ENCODE results near the gene GNRH2. TPM values are rescaled to one million over a fixed set of nuclear protein-coding genes. Genes with fewer than 3 reads are reported as not detected.
"Not testable (repeated sequence)": the region's sequence is repeated elsewhere in the genome, so short reads cannot be mapped to it uniquely, and the experiment has no call there.

GNRH2 gene
- polyA plus RNA-seq, 1 donor = 0.19 TPM

DNA sequence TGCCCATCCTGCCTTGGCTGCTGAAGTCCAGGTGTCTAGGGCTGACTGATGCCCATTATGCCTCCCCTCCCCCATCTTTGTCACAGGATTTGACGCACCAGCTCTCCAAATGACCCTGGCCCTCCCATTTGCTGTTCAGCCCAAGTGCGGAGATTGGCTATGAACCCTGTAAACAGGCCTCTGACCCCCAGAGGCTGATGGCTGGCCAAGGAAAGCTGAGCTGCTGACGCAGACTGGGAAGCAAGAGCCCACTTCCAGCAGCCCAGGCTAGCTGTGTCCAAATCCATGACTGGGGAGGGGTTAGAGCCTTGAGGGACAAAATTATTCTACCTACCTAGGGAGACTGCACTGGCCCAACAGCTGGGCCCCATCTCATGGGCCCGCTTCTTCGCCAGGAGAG, 797 bp upstream of the GNRH2 start:
- DNase-seq (ENCODE audit: low read depth) = peak; percentile 45

DNA sequence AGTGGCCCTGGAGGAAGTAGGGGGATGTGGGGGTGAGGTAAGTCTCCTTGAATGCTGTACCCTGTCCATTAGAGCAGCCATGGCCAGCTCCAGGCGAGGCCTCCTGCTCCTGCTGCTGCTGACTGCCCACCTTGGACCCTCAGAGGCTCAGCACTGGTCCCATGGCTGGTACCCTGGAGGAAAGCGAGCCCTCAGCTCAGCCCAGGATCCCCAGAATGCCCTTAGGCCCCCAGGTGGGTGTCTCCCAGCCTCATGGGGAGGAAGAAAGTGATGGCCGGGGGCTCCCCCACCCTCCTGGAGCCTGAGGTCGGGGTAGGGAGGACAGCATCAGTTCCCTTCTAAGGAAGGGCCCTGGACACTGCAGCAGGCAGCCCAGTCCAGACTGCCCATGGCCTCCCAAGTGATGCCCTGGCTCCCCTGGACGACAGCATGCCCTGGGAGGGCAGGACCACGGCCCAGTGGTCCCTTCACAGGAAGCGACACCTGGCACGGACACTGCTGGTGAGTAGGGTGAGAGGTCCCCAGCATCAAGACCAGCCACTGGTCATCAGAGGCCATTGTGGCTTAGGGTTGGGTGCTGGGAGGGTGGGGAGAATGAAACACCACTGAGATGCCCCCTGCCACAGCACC, 1.0 kb downstream of the GNRH2 start:
- DNase-seq (ENCODE audit: low read depth) = no peak

GRCh38 chr20:3045042-3045815, 1.8 kb downstream of the GNRH2 start:
- DNase-seq (ENCODE audit: low read depth) = no peak

GRCh38 chr20:3045816-3046676, 2.6 kb downstream of the GNRH2 start, which contains the start of gene MRPS26:
Gene MRPS26 (plus strand): TSS chr20:3046052. CDS start chr20:3046069, 17 bp downstream.
- DNase-seq (ENCODE audit: low read depth) = peak; percentile 63

- no peak for DNase-seq (ENCODE audit: low read depth)
Observed at GRCh38 chr20:3046677-3047462, 3.4 kb downstream of the GNRH2 start.

DNA sequence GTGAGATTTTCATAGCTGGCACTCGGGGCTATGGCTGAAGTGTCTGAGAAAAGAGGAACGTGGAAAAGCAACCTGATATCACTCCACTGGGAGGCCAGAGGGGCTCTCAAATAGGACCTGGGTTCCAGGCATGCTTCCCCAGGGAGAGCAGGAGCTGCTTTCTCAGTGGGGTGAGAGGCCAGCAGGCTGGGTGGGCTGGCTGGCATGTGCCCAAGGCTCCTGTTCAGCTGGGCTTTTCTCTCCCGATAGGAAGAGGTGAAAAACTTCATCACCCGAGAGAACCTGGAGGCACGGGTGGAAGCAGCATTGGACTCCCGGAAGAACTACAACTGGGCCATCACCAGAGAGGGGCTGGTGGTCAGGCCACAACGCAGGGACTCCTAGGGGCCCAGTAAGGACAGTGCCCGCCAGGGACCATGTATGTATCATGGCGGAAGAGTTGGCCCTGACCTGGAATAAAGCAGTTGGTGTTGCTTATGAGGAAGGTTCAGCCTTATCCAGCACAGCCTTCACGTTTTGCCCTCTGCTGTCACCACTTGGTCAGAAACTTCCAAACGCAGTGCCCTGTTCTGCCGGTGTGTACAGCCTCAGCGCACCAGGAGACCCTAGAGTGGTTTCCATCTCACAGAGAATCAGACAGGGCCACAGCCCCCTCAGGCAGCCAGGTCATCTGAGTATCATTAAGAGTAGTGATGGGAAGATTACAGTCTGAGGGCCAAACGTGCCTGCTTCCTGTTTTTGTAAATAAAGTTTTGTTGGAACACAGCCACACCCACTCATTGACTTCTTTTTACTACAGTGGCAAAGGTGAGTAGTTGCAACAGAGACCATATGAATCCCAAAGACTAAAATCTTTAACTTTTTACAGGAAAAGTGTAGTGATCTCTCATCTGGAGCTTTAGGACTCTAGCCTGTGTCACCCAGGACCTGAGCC, 4.3 kb downstream of the GNRH2 start:
- no peak for DNase-seq (ENCODE audit: low read depth)

GRCh38 chr20:3051385-3052019, 8.1 kb downstream of the GNRH2 start:
- DNase-seq (ENCODE audit: low read depth) = no peak

- no peak for DNase-seq (ENCODE audit: low read depth)
Observed at GRCh38 chr20:3059489-3059888, 16.1 kb downstream of the GNRH2 start.

- DNase-seq (ENCODE audit: low read depth) = not testable (repeated sequence)
Observed at GRCh38 chr20:3064119-3064518, 20.7 kb downstream of the GNRH2 start.

DNA sequence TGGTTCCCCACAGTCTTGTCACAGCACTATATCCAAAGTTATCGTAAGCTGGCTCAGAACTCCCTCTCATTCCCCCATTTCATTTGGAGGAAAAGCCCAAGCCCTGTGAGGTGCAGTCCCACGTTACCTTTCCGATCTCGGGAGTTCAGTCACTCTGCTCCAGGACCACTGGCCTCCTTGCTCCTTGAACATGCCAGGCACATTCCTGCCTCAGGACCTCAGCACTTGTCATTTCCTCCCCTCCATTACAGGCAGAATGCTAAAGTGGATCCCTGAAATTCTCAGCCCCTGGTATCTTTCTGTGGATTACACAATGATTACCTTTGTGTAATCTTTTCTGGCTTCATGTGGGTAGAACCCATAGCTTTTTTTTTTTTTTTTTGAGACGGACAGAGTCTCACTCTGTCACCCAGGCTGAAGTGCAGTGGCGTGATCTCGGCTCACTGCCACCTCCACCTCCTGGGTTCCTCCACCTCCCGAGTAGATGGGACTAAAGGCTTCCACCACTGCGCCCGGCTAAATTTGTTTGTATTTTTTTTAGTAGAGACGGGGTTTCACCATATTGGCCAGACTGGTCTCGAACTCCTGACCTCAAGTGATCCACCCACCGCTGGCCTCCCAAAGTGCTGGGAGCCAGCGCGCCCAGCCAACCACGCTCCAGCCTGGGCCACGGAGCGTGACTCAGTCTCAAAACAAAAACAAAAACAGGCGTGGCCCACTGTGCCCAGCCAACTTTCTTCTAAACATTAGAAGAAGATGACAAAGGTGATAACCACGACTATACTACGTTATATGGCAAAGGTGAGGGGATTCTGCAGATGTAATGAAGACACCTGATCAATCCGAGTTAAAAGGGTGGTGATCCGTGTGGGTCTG, 24.0 kb downstream of the GNRH2 start:
- DNase-seq (ENCODE audit: low read depth) = no peak

DNA sequence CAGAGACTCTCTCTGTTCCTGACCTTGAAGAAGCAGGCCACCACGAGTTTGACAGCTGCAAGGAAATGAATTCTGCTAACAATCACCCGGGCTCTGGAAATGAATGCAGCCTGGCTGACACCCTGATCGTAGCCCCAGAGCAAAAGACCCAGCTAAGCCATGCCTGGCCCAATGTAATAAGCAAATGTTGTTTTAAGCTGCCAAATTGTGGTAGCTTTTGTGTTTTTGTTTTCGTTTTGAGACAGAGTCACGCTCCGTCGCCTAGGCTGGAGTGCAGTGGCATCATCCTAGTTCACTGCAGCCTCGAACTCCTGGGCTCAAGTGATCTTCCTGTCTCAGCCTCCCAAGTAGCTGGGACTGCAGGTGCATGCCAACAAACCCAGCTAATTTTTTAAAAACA, 24.7 kb downstream of the GNRH2 start:
- DNase-seq (ENCODE audit: low read depth) = no peak

DNA sequence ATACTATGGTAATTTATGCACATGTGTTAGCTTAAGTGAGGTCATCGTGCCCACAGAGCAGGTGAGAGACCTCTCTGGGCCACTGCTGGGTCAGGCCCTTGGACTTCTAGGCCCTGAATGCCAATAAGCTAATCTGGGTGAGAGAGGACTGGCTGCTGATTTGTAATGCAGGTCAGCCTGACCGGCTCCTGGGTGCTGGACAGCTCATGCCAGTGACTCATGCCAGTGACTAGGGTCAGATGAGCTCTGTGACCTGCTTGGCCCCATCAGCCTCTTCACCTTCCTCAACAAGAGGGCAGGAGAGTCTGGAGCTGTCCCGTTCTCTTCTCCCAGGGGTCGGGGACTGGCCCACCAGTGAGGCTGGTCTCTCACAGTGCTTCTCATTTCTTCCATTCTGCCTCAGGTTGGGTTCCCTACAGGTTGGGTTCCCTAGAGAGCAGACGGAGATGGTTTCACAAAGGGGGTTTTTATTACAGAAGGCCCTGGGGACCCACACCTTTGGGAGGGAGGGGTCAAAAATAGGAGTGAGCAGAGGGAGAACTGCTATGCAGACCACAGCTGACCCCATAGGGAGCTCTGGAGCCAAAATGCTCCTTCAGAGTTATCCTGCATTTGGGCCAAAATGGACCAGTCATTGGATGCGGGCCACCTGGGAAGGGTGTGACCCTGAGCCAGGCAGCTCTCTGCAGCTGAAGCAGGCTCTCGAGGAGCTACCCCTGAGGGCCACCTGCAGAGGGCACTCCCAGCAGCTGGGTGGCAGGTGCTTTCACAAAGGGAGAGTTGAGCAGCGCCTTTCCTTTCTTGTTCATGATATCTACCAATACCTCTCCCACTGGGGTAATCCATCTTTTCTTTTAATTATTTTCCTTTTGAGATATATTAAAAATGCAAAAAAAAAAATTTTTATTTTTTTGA, 25.8 kb downstream of the GNRH2 start:
- DNase-seq (ENCODE audit: low read depth) = no peak

DNA sequence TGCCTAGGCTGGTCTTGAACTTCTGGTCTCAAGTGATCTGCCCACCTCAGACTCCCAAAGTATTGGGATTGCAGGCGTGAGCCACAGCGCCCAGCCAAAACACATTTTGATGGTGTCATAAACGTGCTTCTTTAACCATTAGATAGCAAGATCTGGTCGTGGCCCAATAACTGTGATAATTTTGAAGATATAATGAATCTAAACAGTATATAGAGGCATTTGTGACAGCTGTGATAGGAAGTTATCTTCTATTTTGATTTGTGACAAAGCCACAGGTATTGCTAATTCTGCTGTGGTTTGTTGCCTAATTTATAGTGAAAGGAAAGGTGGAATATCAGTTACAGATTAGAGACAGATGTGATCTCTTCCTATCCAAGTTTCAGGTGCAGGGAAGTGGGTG, 27.3 kb downstream of the GNRH2 start:
- DNase-seq (ENCODE audit: low read depth) = no peak

- DNase-seq (ENCODE audit: low read depth) = no peak
Observed at GRCh38 chr20:3071266-3071609, 27.8 kb downstream of the GNRH2 start.

- no peak for DNase-seq (ENCODE audit: low read depth)
Observed at GRCh38 chr20:3071610-3072529, 28.4 kb downstream of the GNRH2 start, which contains the start of gene OXT. Gene OXT (plus strand): TSS chr20:3071620. CDS start chr20:3071656, 36 bp downstream.

GRCh38 chr20:3072530-3073250, 29.3 kb downstream of the GNRH2 start:
- DNase-seq (ENCODE audit: low read depth) = no peak
